ENCODE measurements around the gene FMN2.

FMN2 gene

GRCh38 chr1:240170806-240171205 is 79.1 kb downstream of the FMN2 start:
- H3K27ac ChIP-seq (ENCODE audit: extremely low read depth, low read depth, low read length) = no peak overlapping the region
- no peak overlapping the region for H3K4me3 ChIP-seq (ENCODE audit: low read depth, low read length)
- POLR2A ChIA-PET = no interaction called here
- no peak for TF ChIP-seq ZNF354C (tag by site-specific recombination; IDR thresholded peaks at IDR 0.05; ENCODE audit: borderline replicate concordance, low read depth)
- TF ChIP-seq ZNF324 (tag by site-specific recombination; IDR thresholded peaks at IDR 0.05) = no peak
- TF ChIP-seq ZNF274 (IDR thresholded peaks at IDR 0.05; ENCODE audit: low read length) = no peak
- no peak for TF ChIP-seq ZNF274 (tag by site-specific recombination; IDR thresholded peaks at IDR 0.05; ENCODE audit: borderline replicate concordance)
- TF ChIP-seq ZNF664 (tag by site-specific recombination; IDR thresholded peaks at IDR 0.05) = no peak
- TF ChIP-seq GFI1B (tag by site-specific recombination; IDR thresholded peaks at IDR 0.05) = no peak
- TF ChIP-seq SALL2 (tag by site-specific recombination; IDR thresholded peaks at IDR 0.05; ENCODE audit: borderline replicate concordance) = no peak
- TF ChIP-seq ZNF157 (tag by site-specific recombination; IDR thresholded peaks at IDR 0.05) = no peak
- peaks cover 5% of the 10 kb centered on the region; the same call in 1 of the 2 replicates for H3K4me1 ChIP-seq (ENCODE audit: control insufficient read depth, insufficient read depth, low read length)
- H3K36me3 ChIP-seq (ENCODE audit: control insufficient read depth in 2 of 2, insufficient read depth in 1 of 2, low read length in 2 of 2) = peaks cover 0 to 5% of the 10 kb centered on the region in 2 experiments; a peak in 1 of 3 replicates
- CTCF ChIA-PET = interaction anchor here (0.6 to 2.5 kb wide), 6 partner anchors 14 to 240 kb away, joined by 3 to 11 read pairs (median 6); no protein-coding TSS in a partner anchor
- no peaks in the 10 kb centered on the region for H3K9me3 ChIP-seq (ENCODE audit: control insufficient read depth, insufficient read depth, low read depth, low read length)

GRCh38 chr1:240171907-240172306 is 80.2 kb downstream of the FMN2 start:
- Histone ChIP-seq H3K4me1 (ENCODE audit: control insufficient read depth, insufficient read depth, low read length) (peaks cover 5% of the 10 kb centered on the region; the same call in 1 of the 2 replicates), H3K4me3 (ENCODE audit: low read depth, low read length) (no peak overlapping the region), H3K36me3 (ENCODE audit: control insufficient read depth in 2 of 2, insufficient read depth in 1 of 2, low read length in 2 of 2) (peaks cover 0 to 5% of the 10 kb centered on the region in 2 experiments; a peak in 1 of 3 replicates), H3K9me3 (ENCODE audit: control insufficient read depth, insufficient read depth, low read depth, low read length) (no peaks in the 10 kb centered on the region), H3K27ac (ENCODE audit: extremely low read depth, low read depth, low read length) (no peak overlapping the region)
- TF ChIP-seq ZNF423 (tag by site-specific recombination; IDR thresholded peaks at IDR 0.05) (no peak), ZNF239 (tag by site-specific recombination; IDR thresholded peaks at IDR 0.05) (no peak), ZNF670 (tag by site-specific recombination; IDR thresholded peaks at IDR 0.05; ENCODE audit: low read depth) (no peak), HIC1 (tag by site-specific recombination; IDR thresholded peaks at IDR 0.05) (no peak), ZNF391 (tag by site-specific recombination; IDR thresholded peaks at IDR 0.05; ENCODE audit: borderline replicate concordance, low read depth) (no peak), PRDM10 (tag by site-specific recombination; IDR thresholded peaks at IDR 0.05) (no peak)
- ChIA-PET CTCF (interaction anchor here (0.6 to 2.5 kb wide), 3 partner anchors 17 to 220 kb away, joined by 3 to 9 read pairs (median 4); no protein-coding TSS in a partner anchor), POLR2A (no interaction called here)

GRCh38 chr1:240173836-240174235 is 82.2 kb downstream of the FMN2 start:
- H3K27ac ChIP-seq (ENCODE audit: extremely low read depth, low read depth, low read length) = no peak overlapping the region
- no peak for TF ChIP-seq ZNF473 (tag by site-specific recombination; IDR thresholded peaks at IDR 0.05)
- 0 out of 2 replicates have a peak, but pooled peaks have one; percentile 57 for TF ChIP-seq BCL6B (tag by site-specific recombination; IDR thresholded peaks at IDR 0.05)
- peaks cover 0 to 5% of the 10 kb centered on the region in 2 experiments; a peak in 1 of 3 replicates for H3K36me3 ChIP-seq (ENCODE audit: control insufficient read depth in 2 of 2, insufficient read depth in 1 of 2, low read length in 2 of 2)
- ChIA-PET CTCF (interaction anchor here (0.6 to 1.6 kb wide), 5 partner anchors 15 to 496 kb away, joined by 3 to 8 read pairs (median 5); no protein-coding TSS in a partner anchor), POLR2A (no interaction called here)
- no peaks in the 10 kb centered on the region for H3K9me3 ChIP-seq (ENCODE audit: control insufficient read depth, insufficient read depth, low read depth, low read length)
- H3K4me3 ChIP-seq (ENCODE audit: low read depth, low read length) = no peak overlapping the region
- peaks cover 5% of the 10 kb centered on the region; the same call in 1 of the 2 replicates for H3K4me1 ChIP-seq (ENCODE audit: control insufficient read depth, insufficient read depth, low read length)
